Mesothelial cell of epicardium (in vitro differentiated cells): ENCODE results near the gene DDIT3. TPM values are rescaled to one million over a fixed set of nuclear protein-coding genes. Genes with fewer than 3 reads are reported as not detected.
A peak's percentile ranks its signal among the peaks of the same experiment; 100 is the strongest.
"Not testable (repeated sequence)": the region's sequence is repeated elsewhere in the genome, so short reads cannot be mapped to it uniquely, and the experiment has no call there.

Experiments used
- DNase-seq, 2 experiments: peaks; one replicate each; pipeline ENCODE4 v3.0.0; 2021; ENCODE audit warnings: low spot score in 2 of 2; ENCODE audit not compliant: unreplicated experiment in 2 of 2
- H3K27ac Mint-ChIP-seq: 2 replicates; pipeline ENCODE4 v1.8.0; 2021; ENCODE audit warnings: mixed read lengths
- H3K27me3 Mint-ChIP-seq: 2 replicates; pipeline ENCODE4 v1.8.0; 2021; ENCODE audit warnings: low read depth, mixed read lengths
- H3K36me3 Mint-ChIP-seq: 2 replicates; pipeline ENCODE4 v1.8.0; 2021; ENCODE audit warnings: mixed read lengths
- H3K4me1 Mint-ChIP-seq: 2 replicates; pipeline ENCODE4 v1.8.0; 2021; ENCODE audit warnings: mixed read lengths
- H3K4me3 Mint-ChIP-seq: 2 replicates; pipeline ENCODE4 v1.8.0; 2021; ENCODE audit warnings: mild to moderate bottlenecking, moderate library complexity, mixed read lengths
- H3K9me3 Mint-ChIP-seq: 2 replicates; pipeline ENCODE4 v1.8.0; 2021; ENCODE audit warnings: mixed read lengths
- total RNA-seq: library from RNA; stranded (reverse); gene quantifications from 3 replicates; pipeline ENCODE4 v1.2.1, GENCODE V29; 2021
- TF ChIP-seq, protein P1 (sequence below): fragments of 200-600 bp; sonication (generic); IDR thresholded peaks from one replicate; pipeline ENCODE4 v1.5.0; 2021; ENCODE audit warnings: antibody characterized with exemption; ENCODE audit not compliant: unreplicated experiment

Gene DDIT3, protein sequence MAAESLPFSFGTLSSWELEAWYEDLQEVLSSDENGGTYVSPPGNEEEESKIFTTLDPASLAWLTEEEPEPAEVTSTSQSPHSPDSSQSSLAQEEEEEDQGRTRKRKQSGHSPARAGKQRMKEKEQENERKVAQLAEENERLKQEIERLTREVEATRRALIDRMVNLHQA
- total RNA-seq: 15.6 to 18.6 TPM (median 17.2 TPM) in 3 replicates

DNA sequence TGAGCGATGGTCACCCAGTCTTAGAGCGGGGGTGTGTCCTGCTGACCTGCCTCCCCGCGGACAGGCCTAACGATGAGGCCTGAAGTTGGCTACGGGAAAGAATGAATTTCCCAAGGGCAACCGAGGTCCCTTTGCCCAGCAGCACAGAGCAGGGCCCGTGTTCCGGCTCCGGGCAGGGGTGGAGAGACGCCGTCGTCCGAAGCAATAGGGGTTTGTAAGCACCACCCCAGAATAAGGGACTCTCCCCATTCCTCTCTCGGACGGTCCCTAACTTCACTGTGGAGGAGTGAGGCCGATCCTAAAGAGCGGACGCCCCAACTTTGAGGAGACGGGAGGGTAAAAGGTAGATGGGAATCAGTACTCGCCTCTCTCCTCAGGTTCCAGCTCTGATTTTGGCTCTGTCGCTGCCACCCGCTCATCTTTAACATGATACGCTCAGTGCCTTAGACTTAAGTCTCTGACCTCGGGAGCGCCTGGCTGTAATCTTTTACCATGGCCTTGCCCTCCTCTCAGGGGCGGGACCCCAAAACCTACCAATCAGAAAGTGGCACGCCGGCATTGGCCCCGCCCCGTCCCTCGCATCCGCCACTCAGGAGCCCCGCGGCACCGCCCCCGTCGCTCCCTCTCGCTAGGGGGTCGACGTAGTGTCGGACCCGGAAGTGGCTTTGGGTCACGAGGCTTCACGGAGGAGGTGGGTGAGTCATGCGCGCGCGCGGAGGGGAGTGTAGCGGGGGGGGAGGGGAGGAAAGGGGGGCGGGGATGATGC lies at the start of gene DDIT3:
Gene DDIT3, minus strand, starts transcription at position 462 of the 766 bp plus-strand sequence. CDS start 3,108 bp downstream, outside the sequence.
- H3K27ac Mint-ChIP-seq: peak within 1 kb of the TSS; percentile 99
- TF ChIP-seq, protein P1, sequence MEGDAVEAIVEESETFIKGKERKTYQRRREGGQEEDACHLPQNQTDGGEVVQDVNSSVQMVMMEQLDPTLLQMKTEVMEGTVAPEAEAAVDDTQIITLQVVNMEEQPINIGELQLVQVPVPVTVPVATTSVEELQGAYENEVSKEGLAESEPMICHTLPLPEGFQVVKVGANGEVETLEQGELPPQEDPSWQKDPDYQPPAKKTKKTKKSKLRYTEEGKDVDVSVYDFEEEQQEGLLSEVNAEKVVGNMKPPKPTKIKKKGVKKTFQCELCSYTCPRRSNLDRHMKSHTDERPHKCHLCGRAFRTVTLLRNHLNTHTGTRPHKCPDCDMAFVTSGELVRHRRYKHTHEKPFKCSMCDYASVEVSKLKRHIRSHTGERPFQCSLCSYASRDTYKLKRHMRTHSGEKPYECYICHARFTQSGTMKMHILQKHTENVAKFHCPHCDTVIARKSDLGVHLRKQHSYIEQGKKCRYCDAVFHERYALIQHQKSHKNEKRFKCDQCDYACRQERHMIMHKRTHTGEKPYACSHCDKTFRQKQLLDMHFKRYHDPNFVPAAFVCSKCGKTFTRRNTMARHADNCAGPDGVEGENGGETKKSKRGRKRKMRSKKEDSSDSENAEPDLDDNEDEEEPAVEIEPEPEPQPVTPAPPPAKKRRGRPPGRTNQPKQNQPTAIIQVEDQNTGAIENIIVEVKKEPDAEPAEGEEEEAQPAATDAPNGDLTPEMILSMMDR: no peak
- H3K9me3 Mint-ChIP-seq: no peaks in the 10 kb centered on the region
- H3K4me1 Mint-ChIP-seq: peaks cover 50% of the 10 kb centered on the region
- peak; percentile 98 to 99 for DNase-seq
- H3K36me3 Mint-ChIP-seq: peaks cover 19% of the 10 kb centered on the region
- no peaks in the 10 kb centered on the region for H3K27me3 Mint-ChIP-seq
- H3K4me3 Mint-ChIP-seq: peak within 1 kb of the TSS; percentile 96

DNA sequence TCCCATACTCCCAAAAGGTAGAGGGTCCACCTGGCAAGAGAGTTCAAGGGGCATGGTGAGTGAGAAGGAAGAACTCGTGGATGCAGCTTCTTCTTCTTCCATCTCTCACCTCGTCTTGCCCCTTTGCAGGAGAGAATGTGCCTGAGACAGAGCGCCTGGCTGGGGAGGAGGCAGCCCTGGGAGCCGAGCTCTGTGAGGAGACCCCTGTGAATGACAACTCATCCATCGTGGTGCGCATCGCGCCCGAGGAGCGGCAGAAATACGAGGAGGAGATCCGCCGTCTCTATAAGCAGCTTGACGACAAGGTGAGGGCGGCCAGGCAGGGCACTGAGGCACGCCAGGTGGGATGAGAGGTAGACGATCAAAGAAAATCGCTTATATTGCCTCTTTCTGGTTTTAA lies 49.5 kb upstream of the DDIT3 start:
- Mint-ChIP-seq H3K27me3 (peaks cover 32% of the 10 kb centered on the region), H3K27ac (no peak overlapping the region), H3K4me1 (no peaks in the 10 kb centered on the region), H3K9me3 (no peaks in the 10 kb centered on the region), H3K36me3 (no peaks in the 10 kb centered on the region), H3K4me3 (no peak overlapping the region)
- TF ChIP-seq, protein P1: no peak
- no peak for DNase-seq

DNA sequence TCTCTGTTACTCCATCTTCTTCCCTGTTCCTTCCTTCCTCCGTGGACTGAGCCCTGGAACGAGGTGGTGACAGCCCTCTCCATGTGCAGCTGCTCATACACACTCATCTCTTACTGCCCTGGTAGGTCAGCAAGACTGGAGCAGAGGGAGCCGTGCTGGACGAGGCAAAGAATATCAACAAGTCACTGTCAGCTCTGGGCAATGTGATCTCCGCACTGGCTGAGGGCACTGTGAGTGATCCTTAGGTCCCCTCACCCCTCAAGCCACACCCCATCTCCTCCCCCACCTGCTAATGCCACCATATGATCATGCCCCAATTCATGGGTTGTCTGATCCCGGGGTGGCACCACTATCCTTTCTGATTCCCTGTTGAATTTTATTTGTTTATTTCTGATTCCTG lies 48.5 kb upstream of the DDIT3 start:
- Mint-ChIP-seq H3K4me3 (no peak overlapping the region), H3K27me3 (peaks cover 39% of the 10 kb centered on the region), H3K36me3 (no peaks in the 10 kb centered on the region), H3K27ac (no peak overlapping the region), H3K9me3 (no peaks in the 10 kb centered on the region), H3K4me1 (no peaks in the 10 kb centered on the region)
- DNase-seq: no peak
- TF ChIP-seq, protein P1: no peak

DNA sequence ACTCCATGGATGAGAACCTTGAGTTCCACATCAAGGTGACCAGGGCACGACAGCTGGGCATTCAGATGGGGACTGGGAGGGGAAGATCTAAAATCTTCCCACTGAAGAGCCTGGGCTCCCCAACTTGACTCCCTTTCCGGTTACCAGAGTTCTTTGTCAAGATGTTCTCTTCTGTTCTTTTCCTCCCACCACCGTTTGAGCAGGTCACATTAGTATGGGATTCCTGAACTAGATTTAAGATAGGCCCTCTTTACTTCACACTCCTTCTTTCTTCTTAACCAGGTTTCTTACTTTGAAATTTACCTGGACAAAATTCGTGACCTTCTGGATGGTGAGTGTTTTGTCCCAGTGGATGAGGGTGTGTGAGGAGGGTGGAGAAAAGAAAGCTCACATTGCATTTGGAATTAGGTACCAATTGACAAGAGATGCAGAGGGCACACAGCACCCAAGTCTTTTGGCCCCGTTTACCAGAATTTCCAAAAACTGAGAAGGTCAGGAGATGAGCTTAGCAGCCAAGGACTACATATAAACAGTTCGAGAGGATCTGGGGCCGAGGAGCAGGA lies 43.9 kb upstream of the DDIT3 start:
- no peaks in the 10 kb centered on the region for H3K4me1 Mint-ChIP-seq
- no peaks in the 10 kb centered on the region for H3K36me3 Mint-ChIP-seq
- TF ChIP-seq, protein P1: no peak
- no peak overlapping the region for H3K27ac Mint-ChIP-seq
- DNase-seq: no peak
- H3K4me3 Mint-ChIP-seq: no peak overlapping the region
- H3K27me3 Mint-ChIP-seq: peaks cover 57% of the 10 kb centered on the region
- no peaks in the 10 kb centered on the region for H3K9me3 Mint-ChIP-seq

DNA sequence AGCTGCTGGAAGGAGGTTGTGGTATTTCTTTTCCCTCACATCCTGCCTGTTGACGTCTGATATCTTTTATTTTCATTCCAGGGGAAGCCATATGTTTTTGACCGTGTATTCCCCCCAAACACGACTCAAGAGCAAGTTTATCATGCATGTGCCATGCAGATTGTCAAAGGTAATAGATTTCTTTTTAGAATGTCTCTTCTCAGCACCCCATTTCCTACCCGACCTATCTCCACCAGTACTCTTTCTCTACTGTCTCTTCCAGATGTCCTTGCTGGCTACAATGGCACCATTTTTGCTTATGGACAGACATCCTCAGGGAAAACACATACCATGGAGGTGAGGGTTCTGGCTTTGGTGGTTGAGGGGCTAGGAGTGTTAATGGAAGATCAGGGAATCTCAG lies 43.0 kb upstream of the DDIT3 start:
- H3K4me1 Mint-ChIP-seq: no peaks in the 10 kb centered on the region
- H3K4me3 Mint-ChIP-seq: no peak overlapping the region
- H3K27me3 Mint-ChIP-seq: peaks cover 48% of the 10 kb centered on the region
- DNase-seq: no peak
- H3K9me3 Mint-ChIP-seq: no peaks in the 10 kb centered on the region
- no peak overlapping the region for H3K27ac Mint-ChIP-seq
- TF ChIP-seq, protein P1: no peak
- H3K36me3 Mint-ChIP-seq: no peaks in the 10 kb centered on the region

DNA sequence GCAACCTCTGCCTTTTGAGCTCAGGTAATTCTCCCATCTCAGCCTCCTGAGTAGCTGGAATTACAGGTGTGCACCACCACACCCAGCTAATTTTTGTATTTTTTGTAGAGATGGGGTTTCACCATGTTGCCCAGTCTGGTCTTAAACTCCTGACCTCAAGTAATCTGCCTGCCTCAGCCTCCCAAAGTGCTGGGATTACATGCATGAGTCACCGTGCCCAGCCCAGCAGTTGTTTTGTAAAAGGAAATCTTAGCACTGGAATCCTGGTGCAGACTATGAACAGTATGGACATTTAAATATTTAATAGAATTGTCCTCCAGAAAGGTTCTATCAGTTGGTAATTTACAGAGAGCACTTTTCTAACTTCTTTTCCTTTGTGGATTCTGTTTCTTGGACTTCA lies 40.8 kb upstream of the DDIT3 start:
- not testable (repeated sequence) for DNase-seq, H3K36me3 Mint-ChIP-seq, H3K9me3 Mint-ChIP-seq, H3K27ac Mint-ChIP-seq, H3K4me1 Mint-ChIP-seq, H3K4me3 Mint-ChIP-seq
- peaks cover 48% of the 10 kb centered on the region for H3K27me3 Mint-ChIP-seq
